Breast epithelium (tissue), 3 donors: ENCODE data around the gene ANKRD29.

Experiments used
- CTCF ChIP-seq, 3 donors: fragments of 450-650 bp; IDR thresholded peaks; one replicate each; pipeline ENCODE4 v1.5.1; 2016 to 2017; ENCODE audit warnings: antibody characterized with exemption in 3 of 3, mild to moderate bottlenecking in 3 of 3, moderate library complexity in 3 of 3
- POLR2A ChIP-seq: fragments of 450-650 bp; IDR thresholded peaks from one replicate; pipeline ENCODE4 v1.6.1; 2016; ENCODE audit warnings: antibody characterized with exemption, mild to moderate bottlenecking, moderate library complexity

GRCh38 chr18:23703057-23703986 is 40.6 kb upstream of the ANKRD29 start:
- TF ChIP-seq CTCF (IDR thresholded peaks at IDR 0.05) (peak; percentile 36 to 62 (median 51)), POLR2A (no peak)
